Measurements from ENCODE around the gene TNS2. TPM values are rescaled to one million over a fixed set of nuclear protein-coding genes. Genes with fewer than 3 reads are reported as not detected.

TNS2 gene
- total and polyA plus RNA-seq, 2 of the 13 experiments (the other 11 are each of a cell fraction or from before 2014, with no cell fraction given), result 8.9 to 20.4 TPM

- TF ChIP-seq, protein P1, sequence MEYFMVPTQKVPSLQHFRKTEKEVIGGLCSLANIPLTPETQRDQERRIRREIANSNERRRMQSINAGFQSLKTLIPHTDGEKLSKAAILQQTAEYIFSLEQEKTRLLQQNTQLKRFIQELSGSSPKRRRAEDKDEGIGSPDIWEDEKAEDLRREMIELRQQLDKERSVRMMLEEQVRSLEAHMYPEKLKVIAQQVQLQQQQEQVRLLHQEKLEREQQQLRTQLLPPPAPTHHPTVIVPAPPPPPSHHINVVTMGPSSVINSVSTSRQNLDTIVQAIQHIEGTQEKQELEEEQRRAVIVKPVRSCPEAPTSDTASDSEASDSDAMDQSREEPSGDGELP (IDR thresholded peaks at IDR 0.05; ENCODE audit: borderline replicate concordance, low read depth), result no peak
- TF ChIP-seq ZNF547 (CRISPR knock-in tag; IDR thresholded peaks at IDR 0.05) (no peak), CBX2 (IDR thresholded peaks at IDR 0.05; ENCODE audit: low read depth, low read length) (no peak), CBX2 (CRISPR knock-in tag; IDR thresholded peaks at IDR 0.05; ENCODE audit: low read depth) (no peak), TSC22D2 (CRISPR knock-in tag; IDR thresholded peaks at IDR 0.05; ENCODE audit: borderline replicate concordance) (no peak), ZNF564 (CRISPR knock-in tag; IDR thresholded peaks at IDR 0.05) (no peak), ATF2 (CRISPR knock-in tag; IDR thresholded peaks at IDR 0.05) (0 out of 2 replicates have a peak, but pooled peaks have one; percentile 21), ZNF282 (IDR thresholded peaks at IDR 0.05; ENCODE audit: partially characterized antibody) (no peak), MAZ (IDR thresholded peaks at IDR 0.05; ENCODE audit: borderline replicate concordance, low read depth, low read length) (no peak), MAZ (CRISPR knock-in tag; IDR thresholded peaks at IDR 0.05; ENCODE audit: low read depth) (no peak), ZNF782 (CRISPR knock-in tag; IDR thresholded peaks at IDR 0.05; ENCODE audit: borderline replicate concordance) (no peak), ZNF746 (CRISPR knock-in tag; IDR thresholded peaks at IDR 0.05) (peak; percentile 61; the same call in 1 of the 2 replicates), ZNF253 (CRISPR knock-in tag; IDR thresholded peaks at IDR 0.05; ENCODE audit: borderline replicate concordance) (no peak), ZNF773 (CRISPR knock-in tag; IDR thresholded peaks at IDR 0.05; ENCODE audit: borderline replicate concordance) (no peak), ZNF234 (CRISPR knock-in tag; conservative IDR thresholded peaks at IDR 0.05) (no peak), ZMYM4 (CRISPR knock-in tag; IDR thresholded peaks at IDR 0.05) (no peak), SMAD9 (CRISPR knock-in tag; IDR thresholded peaks at IDR 0.05) (no peak), ZNF557 (CRISPR knock-in tag; IDR thresholded peaks at IDR 0.05) (no peak), ZNF326 (CRISPR knock-in tag; IDR thresholded peaks at IDR 0.05; ENCODE audit: borderline replicate concordance) (no peak), ZNF672 (CRISPR knock-in tag; IDR thresholded peaks at IDR 0.05) (no peak), NR2F2 (IDR thresholded peaks at IDR 0.05; ENCODE audit: borderline replicate concordance, low read depth) (peak; percentile 97), ZNF17 (CRISPR knock-in tag; IDR thresholded peaks at IDR 0.05) (no peak), RFX5 (IDR thresholded peaks at IDR 0.05; ENCODE audit: low read depth, low read length) (no peak), ARID2 (CRISPR knock-in tag; IDR thresholded peaks at IDR 0.05; ENCODE audit: borderline replicate concordance) (no peak), KAT8 (CRISPR knock-in tag; IDR thresholded peaks at IDR 0.05) (no peak), RBAK (CRISPR knock-in tag; IDR thresholded peaks at IDR 0.05) (no peak)
- TF ChIP-seq, protein P2, sequence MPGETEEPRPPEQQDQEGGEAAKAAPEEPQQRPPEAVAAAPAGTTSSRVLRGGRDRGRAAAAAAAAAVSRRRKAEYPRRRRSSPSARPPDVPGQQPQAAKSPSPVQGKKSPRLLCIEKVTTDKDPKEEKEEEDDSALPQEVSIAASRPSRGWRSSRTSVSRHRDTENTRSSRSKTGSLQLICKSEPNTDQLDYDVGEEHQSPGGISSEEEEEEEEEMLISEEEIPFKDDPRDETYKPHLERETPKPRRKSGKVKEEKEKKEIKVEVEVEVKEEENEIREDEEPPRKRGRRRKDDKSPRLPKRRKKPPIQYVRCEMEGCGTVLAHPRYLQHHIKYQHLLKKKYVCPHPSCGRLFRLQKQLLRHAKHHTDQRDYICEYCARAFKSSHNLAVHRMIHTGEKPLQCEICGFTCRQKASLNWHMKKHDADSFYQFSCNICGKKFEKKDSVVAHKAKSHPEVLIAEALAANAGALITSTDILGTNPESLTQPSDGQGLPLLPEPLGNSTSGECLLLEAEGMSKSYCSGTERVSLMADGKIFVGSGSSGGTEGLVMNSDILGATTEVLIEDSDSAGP (CRISPR knock-in tag; IDR thresholded peaks at IDR 0.05; ENCODE audit: borderline replicate concordance), result no peak; the same call in 1 of the 2 replicates
Measured at GRCh38 chr12:53103860-53104305, 54.0 kb downstream of the TNS2 start (continued).

All from HepG2 (cell line).